ENCODE measurements around the gene UVRAG. TPM values are rescaled to one million over a fixed set of nuclear protein-coding genes. Genes with fewer than 3 reads are reported as not detected.

Gene UVRAG
- total and polyA plus RNA-seq, 2 donors from 2014 or later: 7.2 to 27.9 TPM

DNA sequence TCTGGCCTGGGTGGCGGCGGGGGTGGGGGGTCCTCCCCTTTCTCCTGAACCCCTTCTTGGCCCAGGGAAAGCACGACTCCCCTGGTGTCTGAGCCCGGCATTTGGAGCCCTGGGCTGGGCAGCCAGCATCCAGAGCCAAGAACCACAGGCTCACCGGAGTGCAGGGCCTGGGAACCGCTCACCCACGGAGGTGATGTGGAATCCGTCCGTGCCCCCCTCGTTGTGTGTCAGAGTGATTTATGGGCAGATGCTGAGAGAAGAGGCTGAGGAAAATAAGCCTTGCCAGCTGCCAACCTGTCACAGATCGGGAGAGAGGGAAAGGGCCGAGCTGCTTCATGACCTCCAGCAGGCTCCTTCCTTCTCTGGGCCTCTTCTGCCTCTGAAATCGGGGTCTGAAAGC, 357.6 kb downstream of the UVRAG start:
- Histone ChIP-seq H3K27ac (ENCODE audit: low read depth in 2 of 2, low read length in 2 of 2) (no peak overlapping the region), H3K9me3 (ENCODE audit: control insufficient read depth in 2 of 3, insufficient read depth in 1 of 3, low read length in 3 of 3) (no peaks in the 10 kb centered on the region), H3K4me3 (ENCODE audit: low read length in 3 of 3) (no peak overlapping the region), H3K4me1 (ENCODE audit: control insufficient read depth in 2 of 3, insufficient read depth in 2 of 3, low read depth in 1 of 3, low read length in 3 of 3) (no peaks in the 10 kb centered on the region), H3K27me3 (ENCODE audit: control insufficient read depth, insufficient read depth, low read length) (no peaks in the 10 kb centered on the region), H3K36me3 (ENCODE audit: control insufficient read depth in 2 of 3, insufficient read depth in 3 of 3, low read length in 3 of 3) (no peaks in the 10 kb centered on the region), H3K9ac (ENCODE audit: low read length in 3 of 3) (no peak overlapping the region)
- peak in 3 of 5 donors; percentile 63 to 79 (median 65) for DNase-seq
- no peak for FAIRE-seq
- TF ChIP-seq, protein P1, sequence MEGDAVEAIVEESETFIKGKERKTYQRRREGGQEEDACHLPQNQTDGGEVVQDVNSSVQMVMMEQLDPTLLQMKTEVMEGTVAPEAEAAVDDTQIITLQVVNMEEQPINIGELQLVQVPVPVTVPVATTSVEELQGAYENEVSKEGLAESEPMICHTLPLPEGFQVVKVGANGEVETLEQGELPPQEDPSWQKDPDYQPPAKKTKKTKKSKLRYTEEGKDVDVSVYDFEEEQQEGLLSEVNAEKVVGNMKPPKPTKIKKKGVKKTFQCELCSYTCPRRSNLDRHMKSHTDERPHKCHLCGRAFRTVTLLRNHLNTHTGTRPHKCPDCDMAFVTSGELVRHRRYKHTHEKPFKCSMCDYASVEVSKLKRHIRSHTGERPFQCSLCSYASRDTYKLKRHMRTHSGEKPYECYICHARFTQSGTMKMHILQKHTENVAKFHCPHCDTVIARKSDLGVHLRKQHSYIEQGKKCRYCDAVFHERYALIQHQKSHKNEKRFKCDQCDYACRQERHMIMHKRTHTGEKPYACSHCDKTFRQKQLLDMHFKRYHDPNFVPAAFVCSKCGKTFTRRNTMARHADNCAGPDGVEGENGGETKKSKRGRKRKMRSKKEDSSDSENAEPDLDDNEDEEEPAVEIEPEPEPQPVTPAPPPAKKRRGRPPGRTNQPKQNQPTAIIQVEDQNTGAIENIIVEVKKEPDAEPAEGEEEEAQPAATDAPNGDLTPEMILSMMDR (IDR thresholded peaks at IDR 0.05; ENCODE audit: borderline replicate concordance, extremely low read depth, insufficient read depth): no peak
- intact Hi-C loops (cut with DNase I): no loop called here

- intact Hi-C loops (cut with DNase I): no loop called here
- no peaks in the 10 kb centered on the region for H3K36me3 ChIP-seq (ENCODE audit: control insufficient read depth in 2 of 3, insufficient read depth in 3 of 3, low read length in 3 of 3)
- DNase-seq: no peak
Measured at GRCh38 chr11:76173663-76174062, 358.7 kb downstream of the UVRAG start.

GRCh38 chr11:76174330-76174729, 359.3 kb downstream of the UVRAG start:
- TF ChIP-seq, protein P1 (IDR thresholded peaks at IDR 0.05; ENCODE audit: borderline replicate concordance, extremely low read depth, insufficient read depth): no peak
- no peaks in the 10 kb centered on the region for H3K36me3 ChIP-seq (ENCODE audit: control insufficient read depth in 2 of 3, insufficient read depth in 3 of 3, low read length in 3 of 3)
- intact Hi-C loops (cut with DNase I): no loop called here
- no peak overlapping the region for H3K4me3 ChIP-seq (ENCODE audit: low read length in 3 of 3)
- no peak overlapping the region for H3K9ac ChIP-seq (ENCODE audit: low read length in 3 of 3)
- H3K27ac ChIP-seq (ENCODE audit: low read depth in 2 of 2, low read length in 2 of 2): no peak overlapping the region
- FAIRE-seq (no peak), DNase-seq (no peak)
- H3K9me3 ChIP-seq (ENCODE audit: control insufficient read depth in 2 of 3, insufficient read depth in 1 of 3, low read length in 3 of 3): no peaks in the 10 kb centered on the region
- H3K4me1 ChIP-seq (ENCODE audit: control insufficient read depth in 2 of 3, insufficient read depth in 2 of 3, low read depth in 1 of 3, low read length in 3 of 3): no peaks in the 10 kb centered on the region
- H3K27me3 ChIP-seq (ENCODE audit: control insufficient read depth, insufficient read depth, low read length): no peaks in the 10 kb centered on the region

More at GRCh38 chr11:76173663-76174062, 358.7 kb downstream of the UVRAG start:
- Histone ChIP-seq H3K9me3 (ENCODE audit: control insufficient read depth in 2 of 3, insufficient read depth in 1 of 3, low read length in 3 of 3) (no peaks in the 10 kb centered on the region), H3K4me3 (ENCODE audit: low read length in 3 of 3) (no peak overlapping the region), H3K27ac (ENCODE audit: low read depth in 2 of 2, low read length in 2 of 2) (no peak overlapping the region), H3K27me3 (ENCODE audit: control insufficient read depth, insufficient read depth, low read length) (no peaks in the 10 kb centered on the region), H3K4me1 (ENCODE audit: control insufficient read depth in 2 of 3, insufficient read depth in 2 of 3, low read depth in 1 of 3, low read length in 3 of 3) (no peaks in the 10 kb centered on the region), H3K9ac (ENCODE audit: low read length in 3 of 3) (no peak overlapping the region)
- TF ChIP-seq, protein P1 (IDR thresholded peaks at IDR 0.05; ENCODE audit: borderline replicate concordance, extremely low read depth, insufficient read depth): no peak
- FAIRE-seq: no peak

DNA sequence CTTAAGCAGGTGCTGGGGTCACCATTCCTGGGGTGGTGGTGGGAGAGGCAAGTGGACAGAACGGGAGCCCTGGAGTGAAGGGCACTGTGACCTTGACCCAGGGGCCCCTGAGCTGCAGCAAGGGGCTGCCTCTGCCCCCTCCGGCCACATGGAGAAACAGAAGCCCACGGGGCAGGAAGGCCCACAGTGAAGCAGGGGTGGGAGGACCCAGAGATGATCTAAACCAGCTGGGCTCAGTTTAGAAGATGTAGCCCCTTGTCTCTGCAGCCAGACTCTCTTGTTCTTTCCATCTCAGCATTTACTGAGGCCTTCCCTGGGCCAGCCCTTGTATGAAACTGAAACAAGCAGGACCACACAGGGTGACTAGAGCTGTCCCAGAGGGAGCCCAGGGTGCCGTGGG, 360.8 kb downstream of the UVRAG start:
- intact Hi-C loops (cut with DNase I): no loop called here
- FAIRE-seq: no peak
- Histone ChIP-seq H3K4me3 (ENCODE audit: low read length in 3 of 3) (no peak overlapping the region), H3K9me3 (ENCODE audit: control insufficient read depth in 2 of 3, insufficient read depth in 1 of 3, low read length in 3 of 3) (no peaks in the 10 kb centered on the region), H3K36me3 (ENCODE audit: control insufficient read depth in 2 of 3, insufficient read depth in 3 of 3, low read length in 3 of 3) (no peaks in the 10 kb centered on the region), H3K4me1 (ENCODE audit: control insufficient read depth in 2 of 3, insufficient read depth in 2 of 3, low read depth in 1 of 3, low read length in 3 of 3) (no peaks in the 10 kb centered on the region), H3K27ac (ENCODE audit: low read depth in 2 of 2, low read length in 2 of 2) (no peak overlapping the region), H3K27me3 (ENCODE audit: control insufficient read depth, insufficient read depth, low read length) (no peaks in the 10 kb centered on the region), H3K9ac (ENCODE audit: low read length in 3 of 3) (no peak overlapping the region)
- TF ChIP-seq, protein P1 (IDR thresholded peaks at IDR 0.05; ENCODE audit: borderline replicate concordance, extremely low read depth, insufficient read depth): no peak
- DNase-seq: peak in 3 of 5 donors; percentile 33 to 78 (median 43)

All from kidney (tissue), 14 donors.